Upper lobe of right lung (tissue), 1 donor: ENCODE measurements around the gene SLC13A4. TPM values are rescaled to one million over a fixed set of nuclear protein-coding genes. Genes with fewer than 3 reads are reported as not detected.

ENCODE experiments used
- ATAC-seq: fragments of 200-7000 bp; cut with Tn5 transposase; one replicate; pipeline ENCODE4 v1.9.1; 2020; ENCODE audit warnings: mild to moderate bottlenecking, moderate library complexity
- DNase-seq: peaks from one replicate; pipeline ENCODE4 v3.0.0-alpha.2; 2020
- H3K27ac ChIP-seq: fragments of 200-600 bp; one replicate; pipeline ENCODE4 v1.8.0; 2022
- H3K27me3 ChIP-seq: fragments of 200-600 bp; one replicate; pipeline ENCODE4 v1.8.0; 2022; ENCODE audit warnings: mild to moderate bottlenecking
- H3K36me3 ChIP-seq: fragments of 200-600 bp; one replicate; pipeline ENCODE4 v1.8.0; 2022
- H3K4me1 ChIP-seq: fragments of 200-600 bp; one replicate; pipeline ENCODE4 v1.8.0; 2022
- H3K4me3 ChIP-seq: fragments of 200-600 bp; one replicate; pipeline ENCODE4 v1.8.0; 2022; ENCODE audit warnings: mild to moderate bottlenecking
- H3K9me3 ChIP-seq: fragments of 200-600 bp; one replicate; pipeline ENCODE4 v1.8.0; 2022
- CTCF ChIP-seq: fragments of 200-600 bp; IDR thresholded peaks from one replicate; pipeline ENCODE4 v1.8.0; 2022; ENCODE audit warnings: antibody characterized with exemption
- intact Hi-C: fragments of 100-400 bp; cut with DNase I; formaldehyde crosslinking; loops from one replicate; pipeline ENCODE4 v1.11.0; 2022
- total RNA-seq: library from RNA; stranded (reverse); fragmentation: NEBNext Ultra II Directional; extraction: Animal tissue kit (Norgen Biotek cat#: 25700); gene quantifications from one replicate; pipeline ENCODE4 v1.2.1, GENCODE V29; 2021
- donor health status: DM: no; HTN: yes; CAD: no; lungs with severe emphysema.

Gene SLC13A4
- total RNA-seq, 1 donor from 2014 or later: not detected

GRCh38 chr7:135682191-135682590, 45.8 kb downstream of the SLC13A4 start:
- Histone ChIP-seq H3K27ac (no peak overlapping the region), H3K27me3 (no peaks in the 10 kb centered on the region), H3K9me3 (no peaks in the 10 kb centered on the region), H3K36me3 (peaks cover 8% of the 10 kb centered on the region), H3K4me1 (peaks cover 11% of the 10 kb centered on the region), H3K4me3 (no peak overlapping the region)
- DNase-seq (no peak), ATAC-seq (no peak)
- intact Hi-C loops: no loop called here
- TF ChIP-seq CTCF: no peak

DNA sequence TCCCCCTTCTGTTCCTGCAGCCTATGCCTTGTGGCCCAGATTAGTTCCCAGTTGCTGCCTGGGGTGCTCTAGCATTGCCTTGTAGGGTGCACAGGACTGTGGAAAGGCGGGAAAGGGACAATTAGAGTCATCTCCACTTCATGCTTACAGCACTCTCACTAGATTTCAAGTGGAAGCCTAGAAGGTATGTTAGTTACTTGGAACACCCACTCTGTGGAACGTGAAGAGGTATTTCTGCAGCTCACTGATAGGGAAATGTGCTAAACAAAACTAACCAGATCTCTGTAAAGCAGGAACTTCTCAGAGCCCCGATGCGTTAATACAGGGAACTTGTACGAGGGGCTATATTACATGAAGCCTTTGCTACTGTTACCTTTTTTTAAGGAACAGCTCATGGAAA, 46.2 kb downstream of the SLC13A4 start:
- no peak overlapping the region for H3K27ac ChIP-seq
- TF ChIP-seq CTCF: no peak
- H3K36me3 ChIP-seq: peaks cover 8% of the 10 kb centered on the region
- H3K9me3 ChIP-seq: no peaks in the 10 kb centered on the region
- ATAC-seq: peak; percentile 74
- H3K27me3 ChIP-seq: no peaks in the 10 kb centered on the region
- intact Hi-C loops: no loop called here
- peaks cover 11% of the 10 kb centered on the region for H3K4me1 ChIP-seq
- DNase-seq: no peak
- H3K4me3 ChIP-seq: no peak overlapping the region

DNA sequence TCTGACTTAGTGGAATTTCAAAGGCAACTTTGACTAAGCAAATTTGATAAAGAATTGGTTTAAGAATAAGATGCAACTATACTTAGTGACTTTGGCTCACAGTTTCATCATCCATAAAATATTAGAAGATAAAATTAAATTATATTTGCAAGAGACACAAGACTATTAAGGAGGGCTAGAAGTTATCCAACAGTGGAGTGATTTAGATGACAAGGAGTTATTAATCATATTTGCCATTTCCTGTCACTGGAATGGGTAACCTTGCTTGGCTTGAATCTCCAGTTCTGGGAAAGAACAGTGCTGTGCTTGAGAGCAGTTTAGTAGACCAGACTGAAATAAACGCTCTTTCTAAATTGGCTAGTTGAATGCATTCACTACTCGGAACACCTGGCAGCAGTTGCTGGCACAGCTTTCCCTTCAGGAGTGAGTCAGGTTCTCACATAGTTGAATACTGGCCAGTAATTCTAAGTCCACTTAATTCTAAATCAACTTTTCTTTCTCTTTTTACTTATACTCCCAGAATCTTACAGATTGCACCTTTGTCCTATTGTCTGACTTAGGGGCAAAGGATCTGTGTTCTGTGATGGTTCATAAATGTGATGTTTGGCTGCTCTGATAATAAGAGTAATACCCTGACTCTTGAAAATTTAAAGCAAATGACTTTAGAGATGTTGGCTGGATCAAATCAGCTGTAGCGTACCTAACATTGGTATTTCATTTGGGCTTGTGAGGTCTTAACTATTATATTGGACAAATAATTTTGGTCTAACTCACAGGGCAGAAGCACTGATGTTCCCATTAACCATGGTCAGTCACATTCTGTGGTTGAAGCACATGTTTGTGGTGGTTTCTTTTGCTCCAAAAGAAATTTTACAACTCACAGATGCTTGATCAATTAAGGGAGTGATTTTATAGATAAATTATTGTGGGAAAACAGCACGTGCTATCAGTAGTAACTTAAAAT, 49.1 kb downstream of the SLC13A4 start:
- peak overlapping the region; percentile 6 for H3K27ac ChIP-seq
- peak; percentile 86 for ATAC-seq
- peaks cover 24% of the 10 kb centered on the region for H3K36me3 ChIP-seq
- no peaks in the 10 kb centered on the region for H3K9me3 ChIP-seq
- H3K4me1 ChIP-seq: peaks cover 7% of the 10 kb centered on the region
- no peak overlapping the region for H3K4me3 ChIP-seq
- no peaks in the 10 kb centered on the region for H3K27me3 ChIP-seq
- DNase-seq: peak; percentile 70
- no peak for TF ChIP-seq CTCF
- intact Hi-C loops: no loop called here

DNA sequence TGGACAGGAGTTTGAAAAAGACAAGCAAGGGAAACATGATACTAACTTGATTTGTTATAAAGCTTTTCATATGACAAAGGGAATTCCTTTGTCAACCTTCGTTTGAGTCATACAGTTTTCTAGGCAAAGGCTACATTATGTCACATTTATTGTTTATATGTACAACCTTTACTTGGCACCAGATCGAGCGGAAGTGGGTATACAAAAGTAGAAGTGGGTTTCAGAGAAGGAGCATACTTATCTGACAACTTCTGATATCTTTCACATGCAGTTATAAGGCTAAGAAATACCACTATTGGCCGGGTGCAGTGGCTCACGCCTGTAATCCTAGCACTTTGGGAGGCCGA, 54.7 kb downstream of the SLC13A4 start:
- peaks cover 22% of the 10 kb centered on the region for H3K4me1 ChIP-seq
- DNase-seq (no peak), ATAC-seq (no peak)
- H3K4me3 ChIP-seq: no peak overlapping the region
- no peak for TF ChIP-seq CTCF
- H3K27ac ChIP-seq: no peak overlapping the region
- peaks cover 22% of the 10 kb centered on the region for H3K36me3 ChIP-seq
- H3K9me3 ChIP-seq: no peaks in the 10 kb centered on the region
- intact Hi-C loops: no loop called here
- H3K27me3 ChIP-seq: no peaks in the 10 kb centered on the region

DNA sequence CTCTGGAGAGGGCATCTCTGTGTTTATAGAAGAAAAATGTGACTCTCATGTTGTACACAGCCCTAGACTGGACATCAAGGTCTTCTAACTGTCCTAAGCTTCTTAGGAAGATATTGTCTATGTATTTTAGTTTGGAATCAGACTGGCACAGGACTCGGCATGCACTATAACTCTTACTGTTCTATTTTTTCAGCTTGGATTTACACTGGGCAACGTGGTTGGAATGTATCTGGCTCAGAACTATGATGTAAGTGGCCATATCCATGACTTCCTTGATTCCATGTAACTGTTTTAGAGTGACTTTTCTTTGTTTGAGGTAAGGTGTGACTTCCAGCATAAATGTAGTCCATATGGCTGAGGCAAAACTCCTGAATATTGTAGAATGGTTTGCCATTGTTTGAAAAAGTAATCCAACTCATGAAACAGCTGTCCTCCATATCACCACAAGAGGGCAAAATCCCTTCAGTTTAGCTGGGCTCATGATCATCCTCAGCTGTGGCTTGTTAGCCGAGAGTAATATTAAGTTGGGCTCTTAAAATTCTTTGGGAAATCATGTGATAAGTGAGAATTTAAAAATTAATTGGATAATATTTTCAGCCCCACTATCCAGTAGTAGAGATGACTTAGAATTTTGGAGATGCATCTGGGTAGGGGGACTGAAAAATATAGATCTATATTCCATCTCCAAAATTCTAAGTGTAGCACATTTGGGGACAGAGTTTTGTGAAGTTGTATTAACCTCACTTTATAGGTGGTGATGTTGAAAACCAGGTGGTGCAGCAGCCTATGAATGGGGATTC, 55.2 kb downstream of the SLC13A4 start:
- intact Hi-C loops: no loop called here

More for the DNA sequence above, 55.2 kb downstream of the SLC13A4 start:
- H3K9me3 ChIP-seq: no peaks in the 10 kb centered on the region
- DNase-seq (no peak), ATAC-seq (peak; percentile 85)
- peak; percentile 83 for TF ChIP-seq CTCF
- H3K4me3 ChIP-seq: no peak overlapping the region
- no peaks in the 10 kb centered on the region for H3K27me3 ChIP-seq
- H3K36me3 ChIP-seq: peaks cover 16% of the 10 kb centered on the region
- H3K27ac ChIP-seq: no peak overlapping the region
- peaks cover 20% of the 10 kb centered on the region for H3K4me1 ChIP-seq
